Measurements from ENCODE around the gene CDT1. TPM values are rescaled to one million over a fixed set of nuclear protein-coding genes. Genes with fewer than 3 reads are reported as not detected.

The CDT1 gene
- total RNA-seq, 1 donor from 2014 or later: 16.2 TPM

DNA sequence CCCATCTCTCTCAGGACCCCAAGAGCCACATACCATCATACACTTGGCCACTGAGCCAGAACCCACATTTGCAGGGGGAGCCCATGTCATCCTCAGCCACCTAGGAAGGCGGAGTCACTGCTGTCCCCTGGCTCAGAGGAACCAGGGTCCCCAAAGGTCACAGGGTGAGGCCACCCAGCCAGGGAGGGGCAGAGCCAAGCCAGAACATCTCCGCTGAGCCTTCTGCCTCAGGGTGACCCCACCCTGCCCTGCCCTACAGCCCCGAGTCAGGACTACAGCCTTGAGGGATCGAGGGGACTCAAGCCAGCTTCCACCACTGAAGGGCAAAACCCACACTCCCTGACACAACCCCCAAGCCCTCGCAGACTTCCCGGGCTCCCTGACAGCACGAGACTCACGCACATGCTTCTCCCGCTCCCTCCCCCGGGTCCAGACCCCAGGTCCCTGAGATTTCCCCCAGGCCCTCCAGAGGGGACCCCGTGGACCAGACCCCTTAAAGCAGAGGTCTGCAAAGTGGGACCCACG, 36.0 kb upstream of the CDT1 start:
- H3K4me3 Mint-ChIP-seq (ENCODE audit: unreplicated experiment): no peak overlapping the region
- peaks cover 8% of the 10 kb centered on the region for H3K27me3 Mint-ChIP-seq (ENCODE audit: unreplicated experiment)
- H3K9me3 Mint-ChIP-seq (ENCODE audit: unreplicated experiment): no peaks in the 10 kb centered on the region
- TF ChIP-seq, protein P1, sequence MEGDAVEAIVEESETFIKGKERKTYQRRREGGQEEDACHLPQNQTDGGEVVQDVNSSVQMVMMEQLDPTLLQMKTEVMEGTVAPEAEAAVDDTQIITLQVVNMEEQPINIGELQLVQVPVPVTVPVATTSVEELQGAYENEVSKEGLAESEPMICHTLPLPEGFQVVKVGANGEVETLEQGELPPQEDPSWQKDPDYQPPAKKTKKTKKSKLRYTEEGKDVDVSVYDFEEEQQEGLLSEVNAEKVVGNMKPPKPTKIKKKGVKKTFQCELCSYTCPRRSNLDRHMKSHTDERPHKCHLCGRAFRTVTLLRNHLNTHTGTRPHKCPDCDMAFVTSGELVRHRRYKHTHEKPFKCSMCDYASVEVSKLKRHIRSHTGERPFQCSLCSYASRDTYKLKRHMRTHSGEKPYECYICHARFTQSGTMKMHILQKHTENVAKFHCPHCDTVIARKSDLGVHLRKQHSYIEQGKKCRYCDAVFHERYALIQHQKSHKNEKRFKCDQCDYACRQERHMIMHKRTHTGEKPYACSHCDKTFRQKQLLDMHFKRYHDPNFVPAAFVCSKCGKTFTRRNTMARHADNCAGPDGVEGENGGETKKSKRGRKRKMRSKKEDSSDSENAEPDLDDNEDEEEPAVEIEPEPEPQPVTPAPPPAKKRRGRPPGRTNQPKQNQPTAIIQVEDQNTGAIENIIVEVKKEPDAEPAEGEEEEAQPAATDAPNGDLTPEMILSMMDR (IDR thresholded peaks at IDR 0.05; ENCODE audit: unreplicated experiment): no peak
- peak overlapping the region; percentile 25 for H3K27ac Mint-ChIP-seq (ENCODE audit: unreplicated experiment)
- H3K36me3 Mint-ChIP-seq (ENCODE audit: low read depth, unreplicated experiment): peaks cover 8% of the 10 kb centered on the region
- H3K4me1 Mint-ChIP-seq (ENCODE audit: unreplicated experiment): peaks cover 29% of the 10 kb centered on the region
- no peak for DNase-seq (ENCODE audit: low spot score)

DNA sequence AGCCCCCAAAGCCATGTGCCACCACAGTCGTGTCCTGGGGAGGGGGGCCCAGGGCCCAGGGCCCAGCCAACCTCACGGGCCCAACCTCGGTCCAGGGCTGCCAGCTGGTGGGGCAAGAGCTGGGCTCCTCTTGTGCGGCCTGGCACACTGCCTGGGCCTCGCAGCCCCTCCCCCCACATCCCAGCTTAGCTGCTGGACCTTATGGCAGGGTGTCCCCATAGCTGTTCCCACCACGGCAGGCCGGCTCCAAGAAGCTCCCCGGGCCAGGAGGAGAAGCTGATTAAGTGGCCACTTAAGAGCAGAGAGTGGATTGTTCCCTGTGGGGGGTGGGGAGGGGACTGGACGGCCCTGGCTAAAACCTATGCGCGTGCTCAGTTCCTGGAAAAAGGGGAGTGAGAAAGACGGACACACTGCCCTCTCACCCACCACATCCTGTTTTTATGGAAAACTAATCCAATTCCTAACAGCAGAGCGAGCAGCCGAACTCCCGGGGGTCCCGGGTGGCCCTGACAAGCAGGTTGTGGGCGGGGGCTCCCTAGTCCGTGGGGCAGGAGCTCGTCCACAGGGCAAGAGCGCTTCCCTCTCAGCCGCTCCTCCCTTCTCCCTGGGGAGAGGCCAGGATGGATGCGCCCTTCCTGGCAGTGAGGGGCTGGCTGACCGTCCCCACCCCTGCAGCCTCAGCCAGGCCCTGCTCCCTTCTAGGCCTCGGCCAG, 35.4 kb upstream of the CDT1 start:
- TF ChIP-seq, protein P1 (IDR thresholded peaks at IDR 0.05; ENCODE audit: unreplicated experiment): no peak
- no peak overlapping the region for H3K27ac Mint-ChIP-seq (ENCODE audit: unreplicated experiment)
- peaks cover 6% of the 10 kb centered on the region for H3K36me3 Mint-ChIP-seq (ENCODE audit: low read depth, unreplicated experiment)
- no peak overlapping the region for H3K4me3 Mint-ChIP-seq (ENCODE audit: unreplicated experiment)
- DNase-seq (ENCODE audit: low spot score): no peak
- H3K4me1 Mint-ChIP-seq (ENCODE audit: unreplicated experiment): peaks cover 28% of the 10 kb centered on the region
- H3K9me3 Mint-ChIP-seq (ENCODE audit: unreplicated experiment): no peaks in the 10 kb centered on the region
- H3K27me3 Mint-ChIP-seq (ENCODE audit: unreplicated experiment): peaks cover 8% of the 10 kb centered on the region

DNA sequence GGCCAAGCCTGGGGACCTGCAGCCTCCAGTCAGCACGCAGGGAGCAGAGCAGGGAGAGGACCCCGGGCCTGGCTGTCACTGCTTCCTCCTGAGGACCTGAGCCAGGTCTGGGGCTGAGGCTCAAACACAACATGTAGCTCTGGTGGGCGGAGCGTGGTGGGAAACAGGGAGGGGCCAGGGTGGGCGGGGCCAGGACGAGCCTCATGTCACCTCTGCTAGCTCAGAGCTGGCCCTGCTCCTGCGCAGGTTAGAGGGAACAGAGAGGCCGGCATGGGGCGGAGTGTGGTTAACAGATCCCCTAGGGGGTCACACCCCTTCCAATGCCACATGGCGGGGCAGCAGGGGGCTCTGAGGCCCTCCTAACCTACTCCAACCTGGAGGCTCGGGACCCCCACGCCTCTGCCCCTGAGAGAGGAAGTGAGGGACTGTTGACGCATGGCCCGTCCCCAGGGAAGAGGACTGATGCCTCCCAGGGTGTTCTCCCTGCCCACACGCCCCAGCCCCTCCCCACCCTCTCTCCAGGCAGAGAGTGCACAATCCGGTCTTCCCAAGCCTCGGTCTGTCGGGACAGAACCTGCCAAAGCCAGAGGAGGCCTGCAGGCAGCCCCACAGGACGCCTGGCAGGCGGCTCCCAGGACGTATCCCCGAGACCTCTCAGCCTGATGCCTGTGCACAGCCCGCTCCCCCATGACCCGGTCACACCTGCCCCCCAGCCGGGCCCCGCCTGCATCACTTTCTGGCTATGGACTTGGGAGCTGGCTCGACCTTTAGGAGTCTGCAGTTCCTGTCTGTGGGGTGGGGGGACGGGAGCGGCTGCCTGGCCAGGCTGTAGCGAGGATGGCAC, 33.8 kb upstream of the CDT1 start:
- Mint-ChIP-seq H3K27me3 (ENCODE audit: unreplicated experiment) (peaks cover 8% of the 10 kb centered on the region), H3K4me1 (ENCODE audit: unreplicated experiment) (peaks cover 22% of the 10 kb centered on the region), H3K4me3 (ENCODE audit: unreplicated experiment) (no peak overlapping the region), H3K27ac (ENCODE audit: unreplicated experiment) (peak overlapping the region; percentile 44), H3K9me3 (ENCODE audit: unreplicated experiment) (no peaks in the 10 kb centered on the region), H3K36me3 (ENCODE audit: low read depth, unreplicated experiment) (no peaks in the 10 kb centered on the region)
- TF ChIP-seq, protein P1 (IDR thresholded peaks at IDR 0.05; ENCODE audit: unreplicated experiment): no peak
- DNase-seq (ENCODE audit: low spot score): peak; percentile 38

DNA sequence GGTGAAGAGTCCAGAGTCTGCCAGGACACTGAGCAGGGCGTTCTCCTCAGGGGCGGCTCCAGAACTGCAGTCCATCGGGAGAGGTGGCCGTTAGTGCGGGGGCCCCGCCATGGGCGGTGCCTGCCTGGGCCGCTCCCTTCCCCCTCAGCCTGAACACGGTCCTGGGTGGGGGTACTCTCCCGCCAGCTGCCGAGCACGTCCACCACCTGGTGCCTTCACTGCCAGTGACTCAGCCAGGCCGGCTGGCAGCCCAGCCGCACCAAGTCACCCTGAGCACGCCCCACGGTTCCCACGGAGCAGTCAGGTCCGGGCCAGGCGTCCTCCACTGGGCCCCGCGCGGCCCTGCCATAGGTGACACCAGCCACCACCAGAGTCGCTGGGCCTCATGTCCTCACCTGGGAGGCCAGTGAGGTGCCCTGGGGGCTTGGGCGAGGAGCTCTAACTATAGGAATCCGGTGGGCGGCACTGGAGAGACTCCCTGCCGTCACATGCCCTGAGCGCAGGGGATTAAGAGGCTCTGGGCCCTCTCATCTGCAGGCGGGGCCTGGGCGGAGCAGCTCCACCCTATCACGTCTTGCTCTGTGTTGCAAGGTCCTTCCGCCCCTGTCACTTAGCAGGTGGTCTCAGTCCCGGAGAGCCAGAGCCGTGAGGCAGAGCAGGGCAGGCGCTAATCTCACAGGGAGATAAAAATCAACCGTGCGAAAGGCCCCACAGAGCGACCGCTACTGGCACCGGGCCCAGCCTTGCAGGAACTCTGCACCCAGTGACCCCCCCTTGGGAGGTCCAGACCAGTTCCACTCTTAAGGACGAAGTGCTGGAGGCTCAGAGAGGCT, 32.9 kb upstream of the CDT1 start:
- Mint-ChIP-seq H3K27ac (ENCODE audit: unreplicated experiment) (no peak overlapping the region), H3K27me3 (ENCODE audit: unreplicated experiment) (peaks cover 8% of the 10 kb centered on the region), H3K9me3 (ENCODE audit: unreplicated experiment) (no peaks in the 10 kb centered on the region), H3K36me3 (ENCODE audit: low read depth, unreplicated experiment) (no peaks in the 10 kb centered on the region), H3K4me3 (ENCODE audit: unreplicated experiment) (no peak overlapping the region), H3K4me1 (ENCODE audit: unreplicated experiment) (peaks cover 22% of the 10 kb centered on the region)
- no peak for DNase-seq (ENCODE audit: low spot score)
- TF ChIP-seq, protein P1 (IDR thresholded peaks at IDR 0.05; ENCODE audit: unreplicated experiment): no peak

All from endothelial cell (in vitro differentiated cells).